ENCODE results near the gene HDAC5.

DNA sequence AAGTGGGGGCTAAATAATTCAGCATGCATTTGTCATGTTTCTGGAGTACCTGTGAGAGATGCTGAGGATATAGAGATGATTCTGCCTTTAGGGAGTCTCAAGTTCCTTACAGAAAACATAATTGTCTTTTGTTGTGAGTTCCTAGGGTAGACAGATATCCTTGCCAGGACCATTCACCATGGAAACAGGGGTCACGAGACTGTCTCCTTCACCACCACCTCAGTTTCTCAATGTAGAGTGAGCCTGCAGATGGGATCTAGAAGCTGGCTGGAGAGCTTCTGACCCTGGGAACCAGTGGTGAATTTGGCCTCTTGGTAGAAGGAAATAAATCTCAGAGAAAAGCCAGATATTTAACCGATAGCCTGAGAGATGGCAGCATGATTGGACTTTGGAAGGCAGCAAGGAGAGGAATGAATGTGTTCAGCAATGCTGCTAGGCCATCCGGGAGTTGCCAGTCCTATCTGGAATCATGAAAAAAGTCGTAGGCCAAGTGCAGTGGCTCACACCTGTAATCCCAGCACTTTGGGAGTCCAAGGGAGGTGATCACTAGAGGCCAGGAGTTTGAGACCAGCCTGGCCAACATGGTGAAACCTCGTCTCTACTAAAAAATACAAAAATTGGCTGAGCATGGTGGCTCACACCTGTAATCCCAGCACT lies 7.4 kb upstream of the HDAC5 start:
- TF ChIP-seq, protein P1, sequence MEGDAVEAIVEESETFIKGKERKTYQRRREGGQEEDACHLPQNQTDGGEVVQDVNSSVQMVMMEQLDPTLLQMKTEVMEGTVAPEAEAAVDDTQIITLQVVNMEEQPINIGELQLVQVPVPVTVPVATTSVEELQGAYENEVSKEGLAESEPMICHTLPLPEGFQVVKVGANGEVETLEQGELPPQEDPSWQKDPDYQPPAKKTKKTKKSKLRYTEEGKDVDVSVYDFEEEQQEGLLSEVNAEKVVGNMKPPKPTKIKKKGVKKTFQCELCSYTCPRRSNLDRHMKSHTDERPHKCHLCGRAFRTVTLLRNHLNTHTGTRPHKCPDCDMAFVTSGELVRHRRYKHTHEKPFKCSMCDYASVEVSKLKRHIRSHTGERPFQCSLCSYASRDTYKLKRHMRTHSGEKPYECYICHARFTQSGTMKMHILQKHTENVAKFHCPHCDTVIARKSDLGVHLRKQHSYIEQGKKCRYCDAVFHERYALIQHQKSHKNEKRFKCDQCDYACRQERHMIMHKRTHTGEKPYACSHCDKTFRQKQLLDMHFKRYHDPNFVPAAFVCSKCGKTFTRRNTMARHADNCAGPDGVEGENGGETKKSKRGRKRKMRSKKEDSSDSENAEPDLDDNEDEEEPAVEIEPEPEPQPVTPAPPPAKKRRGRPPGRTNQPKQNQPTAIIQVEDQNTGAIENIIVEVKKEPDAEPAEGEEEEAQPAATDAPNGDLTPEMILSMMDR (conservative IDR thresholded peaks at IDR 0.05; ENCODE audit: low read length) = no peak
- no peak for TF ChIP-seq EZH2phosphoT487 (IDR thresholded peaks at IDR 0.05; ENCODE audit: borderline replicate concordance)

Measured in Loucy (cell line).